ENCODE data around the gene FAM120C. TPM values are rescaled to one million over a fixed set of nuclear protein-coding genes. Genes with fewer than 3 reads are reported as not detected.

FAM120C gene, protein sequence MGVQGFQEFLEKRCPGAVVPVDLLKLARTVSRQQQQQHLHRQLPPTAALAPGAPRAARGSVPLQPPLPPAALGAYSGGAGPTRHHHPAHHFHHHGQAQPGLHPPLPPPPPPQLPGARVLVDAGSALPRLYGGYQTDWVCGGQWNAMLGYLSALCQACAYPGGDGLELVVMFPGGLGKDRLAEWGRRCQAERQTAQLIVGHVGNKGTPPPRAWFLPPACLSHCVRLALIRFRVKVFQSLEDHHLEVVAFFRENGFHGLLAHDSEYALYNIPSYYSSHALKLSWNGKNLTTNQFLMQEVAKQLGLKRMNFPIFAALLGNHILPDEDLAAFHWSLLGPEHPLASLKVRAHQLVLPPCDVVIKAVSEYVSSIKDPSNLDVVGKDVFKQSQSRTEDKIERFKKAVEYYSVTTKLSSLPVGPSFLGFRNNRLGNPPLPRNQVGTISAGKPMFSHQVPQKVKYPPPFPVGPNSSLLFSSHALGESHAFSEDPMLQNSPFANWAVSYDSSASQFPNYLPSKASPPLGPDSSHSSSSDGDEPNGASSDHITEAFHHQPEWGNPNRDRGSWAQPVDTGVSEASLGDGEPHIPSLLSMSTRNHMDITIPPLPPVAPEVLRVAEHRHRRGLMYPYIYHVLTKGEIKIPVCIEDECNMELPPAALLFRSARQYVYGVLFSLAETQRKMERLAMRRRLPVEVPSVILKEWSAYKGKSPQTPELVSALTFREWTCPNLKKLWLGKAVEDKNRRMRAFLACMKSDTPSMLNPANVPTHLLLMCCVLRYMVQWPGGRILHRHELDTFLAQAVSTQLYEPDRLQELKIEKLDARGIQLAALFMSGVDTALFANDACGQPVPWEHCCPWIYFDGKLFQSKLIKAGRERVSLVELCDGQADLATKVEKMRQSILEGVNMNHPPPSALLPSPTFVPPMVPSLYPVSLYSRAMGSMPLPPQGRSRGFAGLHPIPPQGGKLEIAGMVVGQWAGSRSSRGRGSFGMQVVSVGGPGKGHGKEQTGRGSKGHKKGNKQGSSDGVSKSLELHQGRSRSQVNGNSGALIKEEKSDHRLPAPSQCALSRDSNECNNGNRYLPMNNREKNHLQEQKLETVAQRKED
- total RNA-seq: 9.9 and 11.4 TPM in 2 replicates

DNA sequence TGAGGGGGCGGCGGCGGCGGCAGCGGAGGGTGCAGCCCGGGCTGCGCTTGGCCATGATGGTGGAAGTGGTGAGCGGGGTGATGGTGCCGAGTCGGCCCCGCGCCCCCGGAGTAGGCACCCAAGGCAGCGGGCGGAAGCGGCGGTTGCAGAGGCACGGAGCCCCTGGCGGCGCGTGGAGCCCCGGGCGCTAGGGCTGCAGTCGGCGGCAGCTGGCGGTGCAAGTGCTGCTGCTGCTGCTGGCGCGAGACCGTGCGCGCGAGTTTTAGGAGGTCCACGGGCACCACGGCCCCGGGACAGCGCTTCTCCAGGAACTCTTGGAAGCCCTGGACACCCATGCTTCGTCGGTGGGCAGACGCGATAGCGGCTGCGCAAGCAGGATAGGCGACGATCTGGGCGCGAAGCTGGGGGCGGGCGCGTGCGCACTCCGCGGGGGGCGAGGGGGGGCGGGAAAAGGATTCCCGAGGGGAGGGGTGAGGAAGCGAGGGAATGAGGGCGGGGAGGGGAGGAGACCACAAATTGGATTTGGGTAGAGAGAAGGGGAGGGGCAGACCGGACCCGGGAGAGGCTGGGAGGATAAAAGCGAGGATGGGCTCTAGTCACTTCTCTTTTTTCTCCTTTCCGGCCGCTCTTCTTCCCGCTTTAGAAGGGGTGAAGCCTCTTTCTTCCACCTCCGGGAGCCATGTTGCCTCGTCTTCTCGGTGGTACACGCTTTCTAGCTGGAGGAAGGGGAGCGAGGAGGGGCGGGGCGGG is at the start of gene FAM120C:
Gene FAM120C (minus strand): TSS at position 391 of the 750 bp plus-strand sequence. CDS start 56 bp downstream, at position 335.
- intact Hi-C loops (cut with micrococcal nuclease): loop anchor here (1.0 to 10.0 kb wide), 13 partner anchors 139 to 1726 kb away; partner anchors contain the start of genes APEX2, GNL3L, KANTR and PHF8

GRCh38 chrX:54230435-54231148 is 47.5 kb upstream of the FAM120C start:
- intact Hi-C loops (cut with micrococcal nuclease): no loop called here

- intact Hi-C loops (cut with micrococcal nuclease): no loop called here
These were observed 40.5 kb upstream of the FAM120C start for GRCh38 chrX:54223581-54223980.

- intact Hi-C loops (cut with micrococcal nuclease): no loop called here
These were observed 30.5 kb upstream of the FAM120C start for GRCh38 chrX:54213603-54214002.

- intact Hi-C loops (cut with micrococcal nuclease): no loop called here
These were observed 25.5 kb upstream of the FAM120C start for GRCh38 chrX:54208531-54208930.

- intact Hi-C loops (cut with micrococcal nuclease): no loop called here
These were observed 15.2 kb upstream of the FAM120C start for GRCh38 chrX:54198262-54198661.

- intact Hi-C loops (cut with micrococcal nuclease): no loop called here
These were observed 12.0 kb upstream of the FAM120C start for GRCh38 chrX:54194982-54195588.

GRCh38 chrX:54193085-54193821 is 10.2 kb upstream of the FAM120C start:
- intact Hi-C loops (cut with micrococcal nuclease): no loop called here

DNA sequence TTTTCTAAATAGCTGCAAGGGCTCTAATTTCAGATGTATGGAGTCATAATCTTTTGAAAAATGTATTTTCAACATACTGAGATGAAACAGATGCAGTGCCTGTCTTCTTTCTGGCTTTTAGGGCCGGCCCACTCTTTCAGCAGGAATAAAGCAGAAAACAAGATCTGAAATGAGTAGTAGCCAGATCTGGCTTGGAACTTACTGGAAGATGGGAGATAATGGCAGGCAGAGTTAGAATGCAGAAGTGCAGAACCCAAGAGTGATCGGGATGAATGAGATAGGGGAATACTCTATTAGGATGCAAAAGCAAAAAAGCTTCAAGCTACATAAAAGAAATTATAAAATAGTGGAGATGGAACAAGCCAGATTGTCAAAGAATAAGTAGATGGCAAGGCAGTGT is 1.4 kb upstream of the FAM120C start:
- intact Hi-C loops (cut with micrococcal nuclease): loop anchor here (5.0 to 10.0 kb wide), 2 partner anchors 1090 to 1533 kb away; partner anchors contain the start of genes KANTR and RRAGB

DNA sequence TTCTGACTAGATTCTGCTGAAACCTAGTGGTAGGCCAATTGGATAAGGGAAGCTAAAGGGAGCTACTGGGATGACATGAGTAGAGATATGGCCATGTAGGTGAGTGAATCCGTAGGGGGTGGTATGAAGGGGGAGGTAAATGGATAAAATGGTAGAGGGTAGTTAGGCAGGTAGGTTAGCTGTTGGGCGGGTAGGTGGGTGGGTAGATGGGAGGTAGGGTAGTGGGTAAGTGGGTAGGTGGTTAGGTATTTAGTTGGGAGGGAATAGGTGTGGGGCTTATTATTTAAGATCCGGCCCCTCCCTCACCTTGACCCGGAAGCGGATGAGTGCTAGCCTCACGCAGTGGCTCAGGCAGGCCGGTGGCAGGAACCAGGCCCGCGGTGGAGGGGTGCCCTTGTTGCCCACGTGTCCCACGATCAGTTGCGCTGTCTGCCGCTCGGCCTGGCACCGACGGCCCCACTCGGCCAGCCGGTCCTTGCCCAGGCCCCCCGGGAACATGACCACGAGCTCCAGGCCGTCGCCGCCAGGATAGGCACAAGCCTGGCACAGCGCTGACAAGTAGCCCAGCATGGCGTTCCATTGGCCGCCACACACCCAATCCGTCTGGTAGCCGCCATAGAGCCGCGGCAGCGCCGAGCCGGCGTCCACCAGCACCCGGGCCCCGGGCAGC is 725 bp downstream of the FAM120C start:
- intact Hi-C loops (cut with micrococcal nuclease): loop anchor here (2.0 to 10.0 kb wide), 3 partner anchors 1088 to 1726 kb away; partner anchors contain the start of genes KANTR and RRAGB

DNA sequence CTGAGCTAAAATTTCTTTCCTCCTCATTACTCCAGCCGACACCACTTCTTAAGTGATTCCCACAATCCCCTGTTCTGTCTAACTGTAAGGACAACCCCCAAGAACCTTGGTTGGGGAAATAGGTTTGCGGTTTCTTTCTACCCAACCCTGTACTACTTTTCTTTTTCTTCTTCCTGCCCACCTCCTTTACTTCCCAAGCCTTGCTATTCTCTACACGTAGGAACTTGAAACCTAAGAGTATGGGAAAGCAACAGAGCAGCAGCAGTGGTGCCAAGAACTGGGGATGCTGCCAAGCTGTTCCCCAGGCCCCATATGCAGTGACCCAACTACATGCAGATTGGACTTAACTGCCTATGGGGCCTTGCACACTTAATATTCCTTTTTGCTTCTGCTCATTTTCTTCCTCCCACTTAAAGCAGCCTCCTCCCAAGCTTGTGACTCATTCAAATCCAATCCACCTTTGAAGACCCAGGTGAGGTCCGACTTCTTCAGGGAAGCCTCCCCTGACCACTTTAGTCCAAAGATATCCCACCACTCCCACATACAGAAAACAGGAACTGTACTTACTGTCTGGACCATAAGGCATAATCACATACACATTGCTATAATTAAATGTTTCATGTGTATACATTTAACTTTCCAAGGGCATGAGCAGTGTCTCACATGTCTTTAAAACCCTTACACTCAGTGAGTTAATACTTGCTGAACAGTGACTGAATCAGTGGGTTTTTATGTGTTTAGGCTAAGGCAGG is 1.7 kb downstream of the FAM120C start:
- intact Hi-C loops (cut with micrococcal nuclease): loop anchor here (5.0 to 10.0 kb wide), 2 partner anchors 1087 to 1536 kb away; partner anchors contain the start of genes KANTR and RRAGB

DNA sequence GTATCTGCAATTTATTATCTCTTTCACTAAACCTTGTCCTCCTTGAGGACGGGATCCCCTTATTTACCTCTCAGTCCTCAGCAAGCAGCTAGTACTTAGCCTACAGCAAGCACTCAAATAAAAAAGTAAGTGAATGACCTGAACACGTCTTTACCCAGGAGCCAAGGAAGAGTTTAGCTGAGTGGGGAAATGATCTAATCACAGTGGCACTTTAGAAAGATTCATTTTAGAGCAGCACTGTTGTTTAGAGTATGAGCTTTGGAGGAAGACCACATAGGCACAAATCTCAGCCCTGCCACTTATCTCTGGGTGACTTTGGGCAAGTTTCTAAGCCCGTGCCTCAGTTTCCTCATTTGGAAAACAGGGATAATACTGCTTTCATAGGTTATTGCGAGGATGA is 2.7 kb downstream of the FAM120C start:
- intact Hi-C loops (cut with micrococcal nuclease): loop anchor here (5.0 to 10.0 kb wide), 2 partner anchors 1086 to 1537 kb away; partner anchors contain the start of genes KANTR and RRAGB

GRCh38 chrX:54178100-54178940 is 4.7 kb downstream of the FAM120C start:
- intact Hi-C loops (cut with micrococcal nuclease): no loop called here

GRCh38 chrX:54177306-54177705 is 5.7 kb downstream of the FAM120C start:
- intact Hi-C loops (cut with micrococcal nuclease): no loop called here

DNA sequence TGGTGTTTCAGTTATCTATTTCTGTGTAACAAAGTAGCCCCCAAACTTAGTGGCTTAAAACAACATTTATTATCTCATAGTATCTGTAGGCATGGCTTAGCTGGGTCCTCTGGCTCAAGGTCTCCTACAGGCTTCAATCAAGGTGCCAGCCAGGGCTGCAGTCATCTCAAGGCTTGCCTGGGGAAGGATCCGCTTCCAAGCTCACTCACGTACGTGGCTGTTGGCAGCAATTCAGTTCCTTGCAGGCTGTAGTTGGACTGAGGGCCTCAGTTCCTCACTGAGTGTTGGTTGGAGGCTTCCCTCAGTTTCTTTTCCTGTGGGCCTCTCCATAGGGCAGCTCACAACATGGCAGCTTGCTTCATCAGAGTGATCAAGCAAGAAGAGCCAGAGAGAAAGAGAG is 9.3 kb downstream of the FAM120C start:
- intact Hi-C loops (cut with micrococcal nuclease): no loop called here

DNA sequence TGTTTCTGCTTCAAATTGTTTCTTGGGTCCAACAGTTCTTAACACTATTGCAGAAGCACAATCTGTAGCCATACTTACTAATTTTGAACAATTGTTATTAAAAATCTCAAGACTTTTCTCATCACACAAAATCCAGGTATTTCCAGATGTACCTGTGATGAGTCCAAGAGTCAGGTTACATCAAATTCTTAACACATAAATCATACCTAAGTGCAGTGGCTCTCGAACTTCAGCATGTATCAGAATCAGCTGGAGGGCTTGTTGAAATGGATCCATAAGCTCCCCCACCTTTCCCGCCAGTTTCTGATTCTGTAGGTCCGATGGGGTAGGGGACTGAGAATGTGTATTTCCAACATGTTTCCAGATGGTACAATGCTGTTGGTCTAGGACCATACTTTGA is 10.6 kb downstream of the FAM120C start:
- intact Hi-C loops (cut with micrococcal nuclease): no loop called here

Measured in T-helper 1 cell treated with Interleukin-12 subunit alpha and Interleukin-12 subunit beta and Interleukin-4 antibody, amounts not matched to agents 30 ng/mL and 1 ng/mL, for 36 hours (primary cell).